ENCODE results near the gene CREBZF.

Gene CREBZF, protein sequence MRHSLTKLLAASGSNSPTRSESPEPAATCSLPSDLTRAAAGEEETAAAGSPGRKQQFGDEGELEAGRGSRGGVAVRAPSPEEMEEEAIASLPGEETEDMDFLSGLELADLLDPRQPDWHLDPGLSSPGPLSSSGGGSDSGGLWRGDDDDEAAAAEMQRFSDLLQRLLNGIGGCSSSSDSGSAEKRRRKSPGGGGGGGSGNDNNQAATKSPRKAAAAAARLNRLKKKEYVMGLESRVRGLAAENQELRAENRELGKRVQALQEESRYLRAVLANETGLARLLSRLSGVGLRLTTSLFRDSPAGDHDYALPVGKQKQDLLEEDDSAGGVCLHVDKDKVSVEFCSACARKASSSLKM

GRCh38 chr11:85664615-85665481 is at the start of gene CREBZF:
CREBZF (minus strand) TSS chr11:85665129; CDS start chr11:85664875, 254 bp downstream.
- peak; percentile 90 to 91 for DNase-seq

DNA sequence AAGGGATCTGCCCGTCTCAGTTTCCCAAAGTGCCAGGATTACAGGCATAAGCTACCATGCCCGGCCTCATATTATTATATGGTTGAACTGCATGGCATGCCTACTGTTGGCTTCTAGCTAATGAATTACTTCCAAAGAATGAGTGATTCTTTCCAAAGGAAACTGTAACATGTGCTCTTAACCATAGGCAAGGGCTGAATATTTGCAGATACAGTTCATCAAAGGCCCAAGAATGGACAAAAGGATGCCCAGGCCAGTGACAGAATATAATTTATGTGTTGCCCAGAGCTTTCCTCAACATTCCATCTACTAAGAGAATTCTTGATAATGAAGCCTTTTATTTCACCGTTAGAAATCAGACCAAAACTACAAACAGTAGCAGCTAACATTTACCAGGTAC is 48.0 kb upstream of the CREBZF start:
- no peak for DNase-seq

DNA sequence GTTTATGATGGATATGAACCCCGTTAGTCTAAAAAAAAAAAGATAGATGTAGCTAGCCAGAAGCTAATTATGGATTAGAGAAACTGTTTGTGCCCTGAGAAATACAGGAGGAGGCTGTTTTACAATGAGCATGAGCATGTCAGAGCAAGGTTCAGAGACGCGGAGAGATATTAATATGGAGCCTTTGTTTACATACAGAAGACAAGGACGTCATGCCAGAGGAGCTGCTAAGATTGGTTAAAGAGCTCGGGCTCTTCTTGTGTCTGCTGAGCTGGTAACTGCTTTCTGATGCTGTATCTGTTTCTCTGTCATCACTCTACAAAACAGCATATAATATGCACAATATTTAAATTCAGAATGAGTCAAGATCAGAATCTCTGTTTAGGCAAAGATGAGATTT is 46.0 kb upstream of the CREBZF start:
- DNase-seq = no peak

- DNase-seq = no peak
Observed at GRCh38 chr11:85709941-85710702, 45.2 kb upstream of the CREBZF start.

DNA sequence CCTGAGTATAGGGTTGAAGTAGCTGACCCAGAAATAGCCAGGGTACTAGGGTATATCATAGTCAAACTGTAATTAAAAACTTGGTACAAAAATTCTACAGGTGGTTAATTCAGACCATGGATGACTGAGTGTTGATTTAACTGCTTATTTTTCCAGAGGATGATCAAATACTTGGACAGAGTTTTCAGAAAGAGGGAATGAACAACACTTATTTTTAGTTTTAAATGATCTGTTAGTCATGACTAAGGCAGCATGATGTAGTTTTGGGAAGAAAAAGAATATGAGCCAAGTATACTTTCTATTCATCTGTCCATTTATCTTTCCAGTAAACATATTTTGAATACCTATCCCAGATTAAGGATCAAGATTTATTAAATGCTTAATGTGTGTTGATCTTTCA is 40.9 kb upstream of the CREBZF start:
- DNase-seq = no peak

DNA sequence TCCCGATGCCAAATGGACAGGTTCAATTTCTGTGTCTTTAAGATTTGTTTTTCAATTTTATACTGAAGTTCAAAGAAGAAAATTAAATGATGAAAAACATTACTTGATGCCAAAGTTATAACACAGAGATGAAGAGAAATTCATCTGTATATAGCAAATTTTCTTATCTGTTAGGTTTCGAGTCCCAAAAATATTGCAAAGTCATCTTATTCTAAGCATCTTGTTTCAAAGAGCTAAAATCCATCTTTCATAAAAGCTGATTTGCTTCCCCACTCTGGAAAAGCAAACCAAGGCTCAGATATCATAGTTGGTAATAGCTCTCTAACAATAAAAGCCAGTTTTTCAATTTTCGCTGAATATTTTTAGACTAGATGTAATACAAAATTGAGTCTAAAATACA is 40.0 kb upstream of the CREBZF start:
- DNase-seq = no peak

- no peak for DNase-seq
Observed at GRCh38 chr11:85699957-85700741, 35.2 kb upstream of the CREBZF start.

DNA sequence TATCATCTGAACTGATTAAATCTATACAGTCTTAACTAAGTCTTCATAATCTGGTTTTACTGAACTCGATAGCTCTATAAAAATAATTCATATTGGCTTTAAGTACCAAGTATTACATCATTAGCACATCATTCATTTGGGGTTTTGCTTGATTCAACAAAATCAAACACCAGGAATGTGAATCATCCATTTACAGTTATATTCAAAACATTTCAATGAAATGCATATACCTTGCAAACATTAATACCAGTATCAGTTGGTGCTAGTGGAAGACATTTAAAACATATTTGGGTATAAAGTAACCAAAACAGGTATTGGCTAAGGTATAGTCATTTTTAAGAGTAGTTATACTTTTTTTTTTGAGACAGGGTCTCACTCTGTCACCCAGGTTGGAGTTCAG is 33.3 kb upstream of the CREBZF start:
- DNase-seq = no peak

DNA sequence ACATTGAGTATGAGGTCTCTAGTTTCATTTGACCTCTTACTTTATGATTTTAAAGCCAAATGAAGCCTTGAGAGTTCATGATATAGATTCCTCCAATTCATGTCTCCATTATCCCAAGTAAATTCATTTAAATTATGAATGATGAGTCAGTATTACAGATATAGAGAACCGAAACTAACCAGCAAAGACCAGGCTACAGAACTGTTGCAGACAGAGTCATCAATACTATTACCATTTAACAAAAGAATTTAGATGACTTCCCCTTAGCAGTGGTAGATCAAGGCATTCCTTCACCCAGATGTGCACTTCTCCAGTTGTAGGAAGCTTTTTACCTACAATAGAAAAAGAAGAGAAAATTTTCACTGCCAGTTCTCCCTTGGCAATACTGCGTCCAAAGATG is 32.8 kb upstream of the CREBZF start:
- DNase-seq = no peak

DNA sequence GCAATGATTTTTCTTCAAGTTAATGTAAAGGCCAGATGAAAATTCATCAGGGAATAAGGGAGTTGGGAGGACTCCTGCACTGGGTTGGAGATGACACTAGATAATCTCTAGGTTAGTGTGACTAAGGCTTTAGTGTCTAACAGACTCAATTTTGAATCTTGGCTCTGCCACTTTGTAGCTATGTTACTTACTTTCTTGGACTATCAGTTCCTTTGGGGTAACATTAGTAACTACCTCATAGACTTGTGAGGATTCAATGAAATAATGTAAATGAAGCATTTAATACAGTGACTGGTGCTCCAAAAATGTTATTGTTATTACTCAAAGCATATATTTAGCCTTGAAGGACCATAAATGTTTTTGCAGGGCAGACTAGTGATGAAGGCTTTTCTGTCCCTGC is 30.6 kb upstream of the CREBZF start:
- DNase-seq = no peak

DNA sequence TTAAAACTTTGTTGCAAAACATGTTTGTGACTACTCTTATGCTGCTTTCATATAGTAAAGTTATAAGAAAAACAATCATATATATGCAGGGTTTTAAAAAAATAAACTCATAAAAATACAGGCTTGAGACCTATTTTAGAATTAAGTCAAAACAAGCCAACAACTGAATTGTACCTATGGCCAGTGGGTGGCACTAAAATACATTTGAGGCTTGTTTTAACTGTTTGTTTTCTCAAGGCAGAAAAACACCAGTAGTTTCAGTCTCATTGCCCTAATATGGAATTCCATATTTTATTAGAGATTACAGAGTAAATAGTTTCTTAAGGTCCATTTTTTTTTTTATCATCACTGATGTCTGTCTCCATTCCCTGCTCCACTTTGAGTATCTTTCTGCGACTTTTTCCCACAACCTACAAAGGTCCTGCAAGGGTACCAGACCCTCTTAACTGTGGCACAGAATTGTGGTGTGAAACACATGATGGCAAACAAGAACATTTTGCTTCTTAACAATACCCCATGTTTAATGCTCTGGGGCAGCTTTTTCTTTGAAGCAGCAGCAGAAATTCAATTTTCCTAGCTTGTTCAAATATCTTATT is 29.6 kb upstream of the CREBZF start:
- no peak for DNase-seq

GRCh38 chr11:85685820-85686459 is 21.0 kb upstream of the CREBZF start, which contains the start of gene CCDC89:
CCDC89 (minus strand) TSS chr11:85686195; CDS start chr11:85686130, 65 bp downstream.
- peak; percentile 60 to 75 for DNase-seq

- peak in 1 of 2 experiments; percentile 53 for DNase-seq
Observed at GRCh38 chr11:85685125-85685819, 20.3 kb upstream of the CREBZF start.

DNA sequence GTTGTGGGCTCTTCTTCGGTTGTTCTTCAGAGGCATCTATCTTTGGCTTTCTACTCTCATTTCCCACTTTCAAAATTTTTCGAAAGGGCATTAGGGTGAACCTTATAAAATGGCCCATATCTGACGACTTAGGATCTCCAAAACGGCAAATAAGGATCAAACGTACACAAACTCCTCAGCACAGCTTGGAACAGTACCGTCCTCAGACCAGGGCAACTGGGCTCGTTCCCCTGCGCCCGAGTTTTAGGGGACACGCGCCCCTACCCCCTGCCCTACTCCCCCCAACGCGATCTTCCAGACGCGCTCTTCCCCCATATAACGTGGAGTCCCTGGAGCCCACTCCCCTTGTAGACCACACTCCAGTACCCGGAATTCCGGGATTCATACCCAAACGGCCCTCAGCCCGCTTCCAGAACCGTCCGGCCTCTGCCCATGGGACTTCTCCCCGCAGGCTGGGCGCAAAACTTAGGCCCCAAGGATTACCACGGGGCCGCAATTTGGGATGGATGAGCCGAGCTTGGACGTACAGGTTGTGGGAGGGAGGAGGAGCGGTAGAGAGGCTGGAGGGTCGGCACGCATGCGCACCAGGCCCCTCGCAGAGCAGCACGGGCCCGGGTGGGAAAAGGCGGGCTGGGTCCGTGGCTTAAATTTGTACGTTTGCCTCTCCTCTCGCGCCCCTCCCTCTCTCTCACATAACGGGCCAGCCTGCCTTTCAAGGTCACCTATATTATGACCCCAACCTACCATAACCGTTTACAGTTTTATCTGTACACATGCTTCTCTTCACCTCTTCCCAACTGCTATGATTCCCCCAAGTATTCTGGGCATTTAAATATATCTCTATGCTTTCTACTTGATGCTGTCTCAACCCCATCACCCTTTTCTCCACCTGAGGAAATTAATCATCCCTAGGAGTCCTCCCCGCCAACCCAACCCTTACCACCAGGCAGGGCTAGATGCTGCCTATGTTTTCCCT is 17.7 kb upstream of the CREBZF start:
- peak; percentile 13 to 15 for DNase-seq

DNA sequence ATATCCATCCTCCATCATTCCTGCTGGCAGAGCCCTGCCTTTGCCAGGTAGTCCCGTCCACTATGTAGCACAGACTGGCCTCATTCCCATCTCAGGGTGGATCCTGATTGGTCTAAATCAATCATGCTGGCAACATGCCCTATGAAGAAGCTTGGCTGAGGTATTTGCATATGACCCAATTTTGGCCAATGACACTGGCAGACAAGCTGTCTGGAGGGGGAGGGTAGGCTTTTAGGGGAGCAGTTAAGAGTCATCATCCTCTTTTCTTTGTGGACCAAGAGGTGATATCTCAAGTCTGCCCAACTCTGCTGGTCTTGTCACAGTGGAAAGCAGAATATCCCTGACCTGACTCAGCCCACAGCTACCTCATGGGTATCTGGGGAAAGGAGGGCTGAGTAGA is 16.0 kb upstream of the CREBZF start:
- no peak for DNase-seq

- no peak for DNase-seq
Observed at GRCh38 chr11:85679576-85679975, 14.6 kb upstream of the CREBZF start.

DNA sequence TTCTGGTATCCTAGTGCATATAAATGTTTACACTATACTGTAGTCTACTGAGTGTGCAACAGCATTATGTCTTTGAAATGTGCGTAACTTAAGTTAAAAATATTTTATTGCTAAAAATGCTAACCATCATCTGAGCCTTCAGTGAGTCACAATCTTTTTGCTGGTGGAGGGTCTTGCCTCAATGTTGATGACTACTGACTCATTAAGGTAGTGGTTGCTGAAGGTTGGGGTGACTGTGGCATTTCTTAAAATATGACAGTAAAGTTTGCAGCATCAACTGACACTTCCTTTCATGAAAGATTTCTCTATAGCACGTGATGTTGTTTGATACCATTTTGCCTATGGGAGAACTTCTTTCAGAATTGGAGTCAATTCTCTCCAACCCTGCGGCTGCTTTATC is 8.5 kb upstream of the CREBZF start:
- no peak for DNase-seq

DNA sequence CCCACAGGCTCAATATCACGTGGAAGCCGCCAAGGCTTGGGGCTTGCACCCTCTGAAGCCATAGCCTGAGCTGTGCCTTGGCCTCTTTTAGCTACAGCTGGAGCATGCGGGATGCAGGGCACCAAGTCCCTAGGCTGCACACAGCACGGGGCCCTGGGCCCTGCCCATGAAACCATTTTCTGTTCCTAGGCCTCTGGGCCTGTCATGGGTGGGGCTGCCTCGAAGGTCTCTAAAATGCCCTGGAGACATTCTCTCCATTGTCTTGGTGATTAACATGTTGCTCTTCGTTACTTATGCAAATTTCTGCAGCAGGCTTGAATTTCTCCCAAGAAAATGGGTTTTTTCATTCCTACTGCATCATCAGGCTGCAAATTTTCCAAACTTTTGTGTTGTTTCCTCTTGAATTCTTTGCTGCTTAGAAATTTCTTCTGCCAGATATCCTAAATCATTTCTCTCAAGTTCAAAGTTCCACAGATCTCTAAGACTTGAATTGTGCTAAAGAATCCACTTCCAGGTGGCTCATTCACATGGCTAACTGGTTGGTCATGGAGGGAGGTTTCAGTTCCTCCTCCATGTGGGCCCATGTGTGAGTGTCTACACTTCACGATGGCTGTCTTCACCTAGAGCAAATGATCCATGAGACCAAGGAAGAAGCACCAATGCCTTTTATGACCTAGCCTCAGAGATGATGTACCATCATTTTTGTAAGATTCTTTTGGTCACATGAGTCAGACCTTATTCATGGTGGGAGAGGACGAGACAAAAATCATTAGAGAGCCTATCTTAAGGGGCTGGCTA is 7.4 kb upstream of the CREBZF start:
- DNase-seq = no peak
